H9 (cell line): ENCODE measurements around the gene SAMHD1. TPM values are rescaled to one million over a fixed set of nuclear protein-coding genes. Genes with fewer than 3 reads are reported as not detected.

Experiments used
- DNase-seq: peaks from one replicate; pipeline ENCODE4 v3.0.0-alpha.2; 2017
- H2AFZ ChIP-seq: one replicate; pipeline ENCODE4 v1.6.1; 2013; ENCODE audit warnings: mild to moderate bottlenecking, low read length, control low read depth, moderate library complexity
- H2AK5ac ChIP-seq: 2 replicates; pipeline ENCODE4 v1.6.1; 2013; ENCODE audit warnings: low read length, control low read depth, mixed read lengths; ENCODE audit not compliant: insufficient read length
- H2BK120ac ChIP-seq: one replicate; pipeline ENCODE4 v1.6.1; 2013; ENCODE audit warnings: low read depth, mild to moderate bottlenecking, low read length, control low read depth, inconsistent platforms; ENCODE audit not compliant: poor library complexity, severe bottlenecking
- H2BK12ac ChIP-seq: 2 replicates; pipeline ENCODE4 v1.6.1; 2013; ENCODE audit warnings: low read length, control low read depth, mixed read lengths, low read depth; ENCODE audit not compliant: insufficient read length
- H2BK15ac ChIP-seq: 2 replicates; pipeline ENCODE4 v1.6.1; 2013; ENCODE audit warnings: low read depth, low read length, control low read depth
- H2BK20ac ChIP-seq: one replicate; pipeline ENCODE4 v1.6.1; 2013; ENCODE audit warnings: low read depth, mild to moderate bottlenecking, low read length, control low read depth, inconsistent platforms; ENCODE audit not compliant: poor library complexity, severe bottlenecking
- H2BK5ac ChIP-seq: 2 replicates; pipeline ENCODE4 v1.6.1; 2013; ENCODE audit warnings: low read length, control low read depth, mixed read lengths; ENCODE audit not compliant: insufficient read length
- H3K14ac ChIP-seq: 2 replicates; pipeline ENCODE4 v1.6.1; 2013; ENCODE audit warnings: low read length, control low read depth; ENCODE audit not compliant: insufficient read depth
- H3K18ac ChIP-seq: 2 replicates; pipeline ENCODE4 v1.6.1; 2013; ENCODE audit warnings: low read depth, mild to moderate bottlenecking, mixed read lengths, low read length, control low read depth; ENCODE audit not compliant: insufficient read length
- H3K23ac ChIP-seq: 2 replicates; pipeline ENCODE4 v1.6.1; 2013; ENCODE audit warnings: low read length, control low read depth, mixed read lengths, low read depth; ENCODE audit not compliant: insufficient read length
- H3K23me2 ChIP-seq: 2 replicates; pipeline ENCODE4 v1.6.1; 2013; ENCODE audit warnings: low read depth, mild to moderate bottlenecking, mixed read lengths, low read length, control low read depth; ENCODE audit not compliant: insufficient read length, poor library complexity, severe bottlenecking
- H3K27ac ChIP-seq: 2 replicates; pipeline ENCODE4 v1.5.1; 2013; ENCODE audit warnings: low read length, control low read depth, mixed read lengths, low read depth; ENCODE audit not compliant: insufficient read length
- H3K27me3 ChIP-seq: 2 replicates; pipeline ENCODE4 v1.6.1; 2013; ENCODE audit warnings: low read length, control low read depth, inconsistent platforms; ENCODE audit not compliant: insufficient read depth
- H3K4ac ChIP-seq: 2 replicates; pipeline ENCODE4 v1.6.1; 2013; ENCODE audit warnings: low read depth, mild to moderate bottlenecking, control low read depth, inconsistent platforms, low read length, moderate library complexity
- H3K4me1 ChIP-seq: 2 replicates; pipeline ENCODE4 v1.6.1; 2013; ENCODE audit warnings: low read length, control low read depth, inconsistent platforms; ENCODE audit not compliant: insufficient read depth
- H3K4me2 ChIP-seq: 2 replicates; pipeline ENCODE4 v1.6.1; 2013; ENCODE audit warnings: low read length, control low read depth, mixed read lengths; ENCODE audit not compliant: insufficient read length, insufficient read depth
- H3K56ac ChIP-seq: 2 replicates; pipeline ENCODE4 v1.6.1; 2013; ENCODE audit warnings: low read depth, mild to moderate bottlenecking, mixed read lengths, low read length, control low read depth; ENCODE audit not compliant: insufficient read length
- H3K79me1 ChIP-seq: 2 replicates; pipeline ENCODE4 v1.6.1; 2013; ENCODE audit warnings: low read depth, mild to moderate bottlenecking, moderate library complexity, low read length, control low read depth, inconsistent platforms; ENCODE audit not compliant: insufficient read depth, poor library complexity, severe bottlenecking
- H3K79me2 ChIP-seq: 2 replicates; pipeline ENCODE4 v1.6.1; 2013; ENCODE audit warnings: low read length, control low read depth, inconsistent platforms; ENCODE audit not compliant: insufficient read depth
- H3K9ac ChIP-seq: 2 replicates; pipeline ENCODE4 v1.6.1; 2013; ENCODE audit warnings: low read length, control low read depth, mixed read lengths; ENCODE audit not compliant: insufficient read length; ENCODE audit errors: extremely low read depth
- H3K9me3 ChIP-seq: one replicate; pipeline ENCODE4 v1.6.1; 2013; ENCODE audit warnings: low read depth, low read length, inconsistent platforms; ENCODE audit not compliant: control insufficient read depth
- H3T11ph ChIP-seq: one replicate; pipeline ENCODE4 v1.6.1; 2013; ENCODE audit warnings: mild to moderate bottlenecking, low read length, control low read depth, inconsistent platforms
- H4K20me1 ChIP-seq: one replicate; pipeline ENCODE4 v1.6.1; 2013; ENCODE audit not compliant: control insufficient read depth, insufficient read length, insufficient read depth
- H4K5ac ChIP-seq: 2 replicates; pipeline ENCODE4 v1.6.1; 2013; ENCODE audit warnings: low read depth, mild to moderate bottlenecking, mixed read lengths, low read length, control low read depth; ENCODE audit not compliant: insufficient read length
- H4K8ac ChIP-seq: replicated peaks from 2 replicates; pipeline ENCODE4 v1.6.1; 2013; ENCODE audit warnings: low read length, control low read depth, mixed read lengths, low read depth; ENCODE audit not compliant: insufficient read length
- H4K91ac ChIP-seq: 2 replicates; pipeline ENCODE4 v1.6.1; 2013; ENCODE audit warnings: low read depth, mild to moderate bottlenecking, moderate library complexity, mixed read lengths, low read length, control low read depth; ENCODE audit not compliant: insufficient read length
- H3K27ac Mint-ChIP-seq, 3 experiments: 2 replicates in 2 of 3; 3 replicates in 1 of 3; pipeline ENCODE4 v1.8.0; 2020 to 2021; ENCODE audit warnings: mixed read lengths in 3 of 3, mild to moderate bottlenecking in 1 of 3, moderate library complexity in 1 of 3
- H3K27me3 Mint-ChIP-seq: 2 replicates; pipeline ENCODE4 v1.8.0; 2021; ENCODE audit warnings: low read depth, mild to moderate bottlenecking, moderate library complexity, mixed read lengths
- H3K36me3 Mint-ChIP-seq, 3 experiments: 2 replicates in 2 of 3; 3 replicates in 1 of 3; pipeline ENCODE4 v1.8.0; 2020 to 2021; ENCODE audit warnings: low read depth in 3 of 3, mixed read lengths in 3 of 3; ENCODE audit not compliant: insufficient read depth in 1 of 3
- H3K4me1 Mint-ChIP-seq, 2 experiments: 2 replicates each; pipeline ENCODE4 v1.8.0; 2020; ENCODE audit warnings: mixed read lengths in 2 of 2
- H3K4me3 Mint-ChIP-seq, 2 experiments: 2 replicates in 1 of 2; 3 replicates in 1 of 2; pipeline ENCODE4 v1.8.0; 2020 to 2021; ENCODE audit warnings: mild to moderate bottlenecking in 2 of 2, mixed read lengths in 2 of 2, moderate library complexity in 1 of 2
- H3K9me3 Mint-ChIP-seq, 2 experiments: 2 replicates in 1 of 2; 3 replicates in 1 of 2; pipeline ENCODE4 v1.8.0; 2020; ENCODE audit warnings: mild to moderate bottlenecking in 2 of 2, mixed read lengths in 2 of 2, moderate library complexity in 1 of 2
- WGBS: extraction: QIAGEN DNeasy Blood & Tissue Kit; methylation state at CpG from one replicate; pipeline ENCODE4 v1.1.7; 2013; ENCODE audit warnings: missing lambda C conversion rate, low lambda C conversion rate, mixed read lengths; ENCODE audit not compliant: insufficient read length; ENCODE audit errors: extremely low coverage; 5-methylcytosine and 5-hydroxymethylcytosine counted together
- total RNA-seq: library from RNA; stranded (reverse); gene quantifications from 2 replicates; pipeline ENCODE4 v1.2.1, GENCODE V29; 2021
- TF ChIP-seq, protein P1 (sequence below): fragments of 200-600 bp; sonication (generic); conservative IDR thresholded peaks from 3 replicates; pipeline ENCODE4 v1.8.0; 2021; ENCODE audit warnings: antibody characterized with exemption, mild to moderate bottlenecking

Gene SAMHD1
- total RNA-seq, 1 experiment from 2014 or later: 53.1 TPM

GRCh38 chr20:36888880-36889516 is 62.5 kb downstream of the SAMHD1 start:
- no peak overlapping the region for H4K8ac ChIP-seq
- no peak overlapping the region for H3K9ac ChIP-seq
- Mint-ChIP-seq H3K27me3 (no peaks in the 10 kb centered on the region; the same call in 1 of the 2 replicates), H3K9me3 (no peaks in the 10 kb centered on the region), H3K4me3 (no peak overlapping the region), H3K27ac (no peak overlapping the region), H3K4me1 (peaks cover 16 to 21% of the 10 kb centered on the region in 2 experiments), H3K36me3 (peaks cover 0 to 31% (median 28%) of the 10 kb centered on the region in 3 experiments; a peak in 6 of 7 replicates)
- no peaks in the 10 kb centered on the region; the same call in 1 of the 2 replicates for H3K4me1 ChIP-seq
- H3K23me2 ChIP-seq: no peaks in the 10 kb centered on the region
- H3K79me2 ChIP-seq: no peaks in the 10 kb centered on the region
- H3K27me3 ChIP-seq: no peaks in the 10 kb centered on the region
- H4K20me1 ChIP-seq: no peaks in the 10 kb centered on the region
- H3K18ac ChIP-seq: no peak overlapping the region
- no peak overlapping the region for H2AK5ac ChIP-seq
- H2BK5ac ChIP-seq: no peak overlapping the region
- H3K79me1 ChIP-seq: no peaks in the 10 kb centered on the region
- TF ChIP-seq, protein P1, sequence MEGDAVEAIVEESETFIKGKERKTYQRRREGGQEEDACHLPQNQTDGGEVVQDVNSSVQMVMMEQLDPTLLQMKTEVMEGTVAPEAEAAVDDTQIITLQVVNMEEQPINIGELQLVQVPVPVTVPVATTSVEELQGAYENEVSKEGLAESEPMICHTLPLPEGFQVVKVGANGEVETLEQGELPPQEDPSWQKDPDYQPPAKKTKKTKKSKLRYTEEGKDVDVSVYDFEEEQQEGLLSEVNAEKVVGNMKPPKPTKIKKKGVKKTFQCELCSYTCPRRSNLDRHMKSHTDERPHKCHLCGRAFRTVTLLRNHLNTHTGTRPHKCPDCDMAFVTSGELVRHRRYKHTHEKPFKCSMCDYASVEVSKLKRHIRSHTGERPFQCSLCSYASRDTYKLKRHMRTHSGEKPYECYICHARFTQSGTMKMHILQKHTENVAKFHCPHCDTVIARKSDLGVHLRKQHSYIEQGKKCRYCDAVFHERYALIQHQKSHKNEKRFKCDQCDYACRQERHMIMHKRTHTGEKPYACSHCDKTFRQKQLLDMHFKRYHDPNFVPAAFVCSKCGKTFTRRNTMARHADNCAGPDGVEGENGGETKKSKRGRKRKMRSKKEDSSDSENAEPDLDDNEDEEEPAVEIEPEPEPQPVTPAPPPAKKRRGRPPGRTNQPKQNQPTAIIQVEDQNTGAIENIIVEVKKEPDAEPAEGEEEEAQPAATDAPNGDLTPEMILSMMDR: no peak
- no peak overlapping the region for H2BK120ac ChIP-seq
- WGBS: no CpG with 5 or more reads among the region's 15 CpGs
- no peak overlapping the region for H2BK12ac ChIP-seq
- no peak overlapping the region for H2AFZ ChIP-seq
- H3K9me3 ChIP-seq: no peaks in the 10 kb centered on the region
- H3T11ph ChIP-seq: no peak overlapping the region
- no peak overlapping the region for H3K14ac ChIP-seq
- H4K91ac ChIP-seq: no peak overlapping the region
- H2BK20ac ChIP-seq: no peak overlapping the region
- H3K4ac ChIP-seq: no peak overlapping the region
- H3K56ac ChIP-seq: no peak overlapping the region
- no peak overlapping the region for H3K27ac ChIP-seq
- DNase-seq: no peak
- no peak overlapping the region for H4K5ac ChIP-seq
- no peak overlapping the region for H3K4me2 ChIP-seq
- H3K23ac ChIP-seq: no peak overlapping the region
- H2BK15ac ChIP-seq: no peak overlapping the region
